Measurements from ENCODE around the gene KLHL8.

Gene KLHL8

GRCh38 chr4:87120411-87121162 lies 99.8 kb downstream of the KLHL8 start:
- DNase-seq = no peak

DNA sequence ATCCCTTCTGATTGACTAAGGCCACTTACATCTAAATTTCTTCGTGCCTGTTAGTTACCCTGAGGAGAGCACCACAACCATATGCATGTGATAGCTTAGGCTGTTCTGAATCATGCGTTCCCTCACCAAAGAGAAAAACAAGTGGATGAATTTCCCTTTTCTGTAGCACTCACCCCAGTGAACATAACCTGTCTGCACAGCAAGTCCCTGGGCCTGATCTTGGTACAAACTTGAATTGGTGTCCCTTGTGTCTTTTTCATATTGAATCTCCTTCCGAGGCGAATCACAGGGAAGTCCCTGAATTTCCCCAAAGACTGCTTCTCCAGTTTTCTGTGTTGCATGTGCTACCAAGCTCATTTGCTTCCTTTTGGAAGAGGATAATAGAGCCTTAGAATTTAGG lies 100.4 kb downstream of the KLHL8 start:
- DNase-seq = no peak

GRCh38 chr4:87118826-87119225 lies 101.6 kb downstream of the KLHL8 start:
- no peak for DNase-seq

- no peak for DNase-seq
These were observed 102.0 kb downstream of the KLHL8 start for GRCh38 chr4:87118421-87118820.

DNA sequence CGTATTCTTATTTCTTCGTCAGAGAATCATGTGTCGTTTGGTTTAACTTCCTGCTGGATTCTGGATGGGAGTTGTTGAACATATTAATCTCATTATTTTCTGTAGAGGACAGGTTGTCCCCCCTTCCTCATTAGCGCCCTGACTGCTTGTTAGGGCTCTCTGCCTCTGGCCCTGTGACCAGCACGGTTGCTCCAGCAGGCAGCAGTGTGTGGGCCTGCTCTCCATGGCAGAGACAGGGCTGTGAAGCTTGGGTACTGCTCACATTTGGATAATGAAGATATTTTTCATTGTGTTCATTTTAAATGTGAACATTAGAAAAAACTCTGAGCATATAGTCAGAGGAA lies 102.7 kb downstream of the KLHL8 start:
- no peak for DNase-seq

- no peak for DNase-seq
These were observed 103.2 kb downstream of the KLHL8 start for GRCh38 chr4:87117051-87117731.

DNA sequence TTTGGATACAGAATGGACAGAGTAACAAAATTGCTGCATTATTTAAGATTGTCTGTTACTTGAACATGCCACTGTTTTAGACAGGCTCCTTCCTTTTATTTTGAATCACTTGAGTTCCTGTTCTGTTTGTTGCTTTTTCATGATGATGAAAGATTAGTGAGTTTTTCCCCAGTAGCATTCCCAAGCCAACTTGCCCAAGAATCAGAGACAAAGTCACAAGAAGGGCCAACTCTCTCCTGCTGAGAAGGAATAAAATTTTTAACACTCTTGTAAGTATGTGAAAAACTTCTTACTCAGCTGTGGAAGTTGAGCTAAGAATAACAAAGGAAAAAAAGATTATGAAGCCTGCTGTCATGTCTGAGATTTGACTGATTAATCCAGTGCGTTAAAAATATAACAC lies 104.2 kb downstream of the KLHL8 start:
- no peak for DNase-seq

GRCh38 chr4:87114245-87115062 lies 106.0 kb downstream of the KLHL8 start:
- no peak for DNase-seq

GRCh38 chr4:87112063-87112462 lies 108.4 kb downstream of the KLHL8 start:
- no peak for DNase-seq
